HL-60/S4 (cell line): Measurements from ENCODE around the gene SPR.

Experiments used
- in situ Hi-C: fragments of 300-500 bp; cut with MboI; formaldehyde crosslinking; loops from 2 replicates; pipeline ENCODE4 v1.14.3; 2022; ENCODE audit warnings: low sequenced_read_pairs

SPR gene

DNA sequence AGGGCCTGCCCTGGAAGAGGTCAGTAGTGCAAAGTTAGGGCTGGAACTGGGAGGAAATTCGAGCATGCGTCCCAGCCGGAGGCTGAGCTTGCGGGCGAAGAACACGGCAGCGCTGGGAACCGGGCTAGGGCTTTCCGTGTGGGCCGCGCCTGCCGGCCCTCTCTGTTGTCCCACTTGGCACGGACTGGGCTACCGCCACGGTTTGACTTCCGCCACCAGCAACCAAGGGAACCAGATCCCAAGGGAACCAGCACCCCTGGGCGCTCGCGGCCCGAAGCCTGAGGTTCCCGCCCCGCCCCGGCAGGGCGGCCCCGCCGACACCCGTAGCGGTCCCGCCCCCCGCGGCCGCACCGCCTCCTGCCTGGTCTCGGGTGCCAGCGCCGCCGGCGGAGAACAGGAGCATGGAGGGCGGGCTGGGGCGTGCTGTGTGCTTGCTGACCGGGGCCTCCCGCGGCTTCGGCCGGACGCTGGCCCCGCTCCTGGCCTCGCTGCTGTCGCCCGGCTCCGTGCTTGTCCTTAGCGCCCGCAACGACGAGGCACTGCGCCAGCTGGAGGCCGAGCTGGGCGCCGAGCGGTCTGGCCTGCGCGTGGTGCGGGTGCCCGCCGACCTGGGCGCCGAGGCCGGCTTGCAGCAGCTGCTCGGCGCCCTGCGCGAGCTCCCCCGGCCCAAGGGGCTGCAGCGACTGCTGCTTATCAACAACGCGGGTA lies at the start of gene SPR:
Gene SPR (plus strand): TSS at position 377 of the 708 bp plus-strand sequence. CDS start 25 bp downstream, at position 402.
- in situ Hi-C loops: loop anchor here (25.0 kb wide), 1 partner anchor 275 kb away; no protein-coding TSS in a partner anchor

DNA sequence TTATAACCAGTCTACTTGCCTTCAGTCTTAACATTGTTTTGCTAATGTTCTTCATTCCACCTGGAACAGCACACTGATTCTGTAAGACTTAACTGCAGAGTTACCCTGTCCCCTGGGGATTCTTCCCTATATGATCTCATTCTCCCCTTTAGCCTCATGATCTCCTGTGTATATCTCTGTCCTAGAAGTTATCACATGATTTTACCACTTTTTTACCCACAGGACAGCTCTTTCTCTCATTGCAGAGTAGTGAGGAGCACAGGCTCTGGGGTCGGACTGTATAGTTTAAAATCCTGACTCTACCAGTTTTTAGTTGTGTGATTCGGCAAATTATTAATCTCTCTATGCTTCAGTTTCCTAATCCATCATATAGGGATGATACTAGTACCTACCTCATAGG lies 47.1 kb upstream of the SPR start:
- in situ Hi-C loops: no loop called here

DNA sequence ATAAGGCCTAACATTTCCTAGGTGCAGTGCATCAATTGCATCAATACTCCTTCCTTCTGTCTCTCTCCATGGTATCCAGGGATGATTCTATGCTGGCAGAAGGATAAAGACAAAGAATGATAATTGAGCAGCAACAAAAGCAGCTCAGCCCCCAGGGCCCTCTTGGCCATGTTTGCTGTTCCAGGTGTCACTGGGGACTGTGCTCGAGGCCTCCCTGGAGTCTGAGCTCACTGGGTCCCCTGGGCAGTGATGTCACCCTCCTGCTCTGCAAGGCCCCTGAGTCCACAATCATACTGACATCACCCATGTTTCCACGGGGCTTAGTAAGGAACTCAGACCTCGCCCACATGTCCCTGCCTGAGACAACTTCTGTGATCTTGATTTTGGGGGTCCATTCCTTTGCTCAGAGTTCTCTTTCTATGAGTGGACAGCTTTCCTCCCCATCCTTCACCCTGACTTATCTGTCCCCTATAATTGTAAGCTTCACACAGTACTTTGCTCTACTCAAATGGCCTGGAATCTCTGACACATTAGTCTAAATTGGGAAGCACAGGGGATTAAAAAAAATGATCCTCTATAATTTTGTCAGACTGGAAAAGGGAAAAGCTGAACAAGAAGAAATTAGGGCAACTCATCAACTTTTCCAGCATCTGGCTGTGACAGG lies 45.6 kb upstream of the SPR start:
- in situ Hi-C loops: no loop called here

DNA sequence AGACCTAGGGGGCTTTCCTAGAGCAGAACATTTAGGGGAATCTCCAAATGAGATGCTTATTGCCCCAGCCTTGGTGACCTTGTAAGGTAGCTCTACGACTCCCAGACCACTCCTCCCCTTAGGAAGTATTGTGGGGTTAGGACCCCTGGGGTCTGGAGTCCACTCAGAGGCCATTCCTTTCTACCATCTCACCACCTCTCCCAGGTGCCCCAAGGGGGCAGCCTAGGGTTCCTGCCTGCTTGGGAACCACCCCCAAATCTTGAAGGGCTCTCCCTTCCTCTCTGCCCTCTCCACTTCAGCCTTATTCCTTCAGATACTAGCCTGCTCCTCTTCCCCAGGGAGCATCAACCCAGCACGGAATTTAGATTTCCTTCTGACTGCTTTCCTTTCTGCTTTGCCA lies 43.9 kb upstream of the SPR start:
- in situ Hi-C loops: no loop called here

DNA sequence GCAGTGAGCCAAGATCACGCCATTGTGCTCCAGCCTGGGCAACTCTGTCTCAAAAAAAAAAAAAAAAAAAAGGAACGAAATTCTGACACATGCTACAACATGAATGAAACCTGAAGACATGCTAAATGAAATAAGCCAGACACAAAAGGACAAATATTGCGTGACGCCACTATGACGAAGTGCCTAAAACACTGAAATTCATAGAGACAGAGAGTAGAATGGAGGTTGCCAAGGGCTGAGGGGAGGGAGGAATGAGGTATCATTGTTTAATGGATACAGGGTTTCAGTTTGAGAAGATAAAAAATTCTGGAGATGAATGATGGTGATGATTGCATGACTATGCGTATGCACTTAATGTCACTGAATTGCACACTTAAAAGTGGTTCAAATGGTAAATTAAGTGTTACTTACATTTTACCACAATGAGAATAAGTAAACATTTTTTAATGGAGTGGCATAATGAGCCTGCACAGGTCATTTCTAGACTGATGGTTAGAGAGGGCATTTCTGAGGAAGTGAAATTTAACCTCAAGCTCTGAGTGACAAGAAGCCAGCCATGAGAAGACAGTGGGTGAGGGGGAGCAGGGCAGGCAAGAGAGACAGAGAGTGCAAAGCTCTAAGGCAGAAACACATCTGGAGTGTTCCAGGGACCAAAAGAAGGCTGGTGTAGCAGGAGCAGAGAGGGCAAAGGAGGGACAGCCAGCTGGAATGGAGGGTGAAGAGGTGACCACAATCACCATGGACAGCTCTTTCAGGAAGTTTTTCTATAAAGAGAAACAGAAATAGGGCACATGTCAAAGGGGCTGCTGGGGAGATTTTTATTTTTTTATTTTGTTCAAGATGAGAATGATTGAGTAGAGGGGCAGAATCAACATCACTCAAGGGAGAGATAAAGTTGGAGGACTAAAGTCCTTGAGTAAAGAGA lies 40.8 kb upstream of the SPR start:
- in situ Hi-C loops: no loop called here

DNA sequence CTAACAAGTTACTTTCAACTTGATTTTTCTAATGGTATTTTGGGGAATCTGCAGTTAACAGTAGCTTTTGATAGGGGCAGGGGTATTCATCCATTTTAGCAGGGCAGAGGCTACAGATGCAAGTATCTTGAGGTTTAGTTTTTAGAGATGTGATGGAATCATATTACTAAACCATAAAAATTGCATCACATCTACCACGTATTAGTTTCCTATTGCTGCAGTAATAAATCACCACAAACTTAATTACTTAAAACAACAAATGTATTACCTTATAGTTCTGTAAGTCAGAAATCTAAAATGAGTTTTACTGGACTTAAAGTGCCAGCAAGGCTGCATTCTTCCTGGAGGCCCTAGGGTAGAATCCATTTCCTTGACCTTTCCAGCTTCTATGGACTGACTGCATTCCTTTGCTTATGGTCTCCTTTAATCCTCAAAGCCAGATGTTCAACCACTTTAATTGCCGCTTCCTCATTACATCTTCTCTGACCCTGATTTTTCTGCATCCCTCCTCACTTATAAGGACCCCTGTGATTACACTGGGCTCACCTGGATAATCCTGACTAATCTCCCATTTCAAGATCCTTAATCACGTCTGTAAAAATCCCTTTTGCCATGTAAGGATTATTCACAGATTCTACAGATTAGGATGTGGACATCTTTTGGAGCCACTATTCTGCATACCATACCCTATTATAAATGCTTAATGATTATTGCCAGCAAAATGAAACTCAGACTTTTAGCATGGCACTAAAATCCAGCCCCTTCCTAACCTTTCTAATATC lies 39.5 kb upstream of the SPR start:
- in situ Hi-C loops: no loop called here

DNA sequence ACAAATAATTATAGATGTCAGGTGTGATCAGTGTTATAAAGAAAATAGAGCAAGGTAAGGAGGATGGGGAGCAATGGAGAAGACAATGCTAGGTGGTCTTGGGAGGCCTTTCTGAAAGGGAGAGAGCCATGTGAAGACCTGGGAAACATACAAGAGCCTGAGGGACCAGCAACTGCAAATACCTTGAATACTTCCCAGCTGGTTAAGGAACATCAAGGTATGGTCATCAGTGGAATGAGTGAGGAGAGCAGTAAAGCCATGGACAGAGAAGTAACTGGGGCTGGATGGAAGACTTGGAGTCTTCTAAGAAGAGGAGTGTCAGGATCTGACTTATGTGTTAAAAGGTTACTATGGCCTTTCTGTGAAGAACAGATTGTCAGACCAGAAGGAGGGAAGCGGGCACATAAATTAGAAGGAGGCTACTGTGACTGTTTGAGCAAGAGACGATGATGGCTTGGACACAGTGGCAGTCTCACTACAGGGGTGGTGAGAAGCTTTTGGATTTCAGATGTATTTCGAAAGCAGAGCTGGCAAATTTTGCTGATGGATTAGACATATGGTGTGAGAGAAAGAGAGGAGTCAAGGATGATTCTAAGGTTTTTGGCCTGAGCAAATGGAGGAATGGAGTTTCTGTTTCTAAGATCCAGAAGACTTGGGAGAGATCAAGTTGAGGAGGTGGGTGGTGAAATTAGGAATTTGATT lies 38.6 kb upstream of the SPR start:
- in situ Hi-C loops: no loop called here

DNA sequence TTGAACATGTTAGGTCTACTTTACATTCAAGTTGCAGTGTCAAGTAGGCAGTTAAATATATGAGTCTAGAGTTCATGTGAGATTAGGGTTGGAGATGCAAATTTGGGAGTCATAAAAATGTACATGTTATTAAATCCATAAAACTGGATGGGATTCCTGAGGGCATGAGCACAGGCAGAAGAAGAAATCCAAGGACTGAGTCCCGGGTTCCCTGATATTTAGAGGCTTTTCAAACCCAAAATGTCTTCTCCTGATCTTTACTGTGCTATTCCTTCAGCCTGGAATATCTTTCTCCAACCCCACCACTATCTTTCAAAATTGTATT lies 38.1 kb upstream of the SPR start:
- in situ Hi-C loops: no loop called here

DNA sequence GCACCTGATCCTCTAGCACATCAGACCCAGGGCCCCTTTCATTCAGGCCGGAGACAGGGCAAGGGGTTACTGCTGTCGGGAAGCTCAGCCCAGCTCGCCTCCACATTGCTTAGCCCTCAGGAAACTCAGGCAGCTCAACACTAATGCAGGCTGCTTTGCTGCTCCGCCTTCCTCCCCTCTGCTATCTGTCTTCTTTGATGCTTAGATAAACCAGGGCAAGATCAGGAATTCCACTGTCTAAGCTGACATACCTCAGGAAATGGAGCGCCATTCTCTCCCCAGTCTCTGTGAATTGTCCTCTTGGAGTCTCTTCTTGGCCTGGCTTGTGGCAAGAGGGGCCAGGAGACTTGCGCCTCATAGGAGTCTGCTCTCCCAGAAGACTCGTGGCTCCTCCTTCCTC lies 35.9 kb upstream of the SPR start:
- in situ Hi-C loops: no loop called here

DNA sequence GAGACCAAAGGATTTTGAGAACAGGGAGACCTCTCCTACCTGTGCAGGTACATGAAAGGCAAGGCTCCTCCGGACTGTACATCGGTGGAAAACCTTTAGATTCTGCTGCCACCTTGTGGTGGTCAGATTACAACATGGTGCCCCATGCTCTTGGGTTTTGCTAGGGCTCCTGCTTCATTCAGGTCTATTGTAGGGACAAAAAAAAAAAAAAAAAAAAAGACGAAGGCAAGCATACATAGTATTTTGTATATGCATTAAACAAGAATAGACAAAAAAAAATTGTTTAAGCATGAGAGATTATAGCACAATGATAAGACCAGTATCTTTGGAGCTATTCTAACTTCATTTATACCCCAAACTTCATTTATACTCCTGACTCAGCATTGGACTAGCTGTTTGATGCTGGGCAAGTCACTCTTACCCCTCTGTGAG lies 27.4 kb upstream of the SPR start:
- in situ Hi-C loops: no loop called here

DNA sequence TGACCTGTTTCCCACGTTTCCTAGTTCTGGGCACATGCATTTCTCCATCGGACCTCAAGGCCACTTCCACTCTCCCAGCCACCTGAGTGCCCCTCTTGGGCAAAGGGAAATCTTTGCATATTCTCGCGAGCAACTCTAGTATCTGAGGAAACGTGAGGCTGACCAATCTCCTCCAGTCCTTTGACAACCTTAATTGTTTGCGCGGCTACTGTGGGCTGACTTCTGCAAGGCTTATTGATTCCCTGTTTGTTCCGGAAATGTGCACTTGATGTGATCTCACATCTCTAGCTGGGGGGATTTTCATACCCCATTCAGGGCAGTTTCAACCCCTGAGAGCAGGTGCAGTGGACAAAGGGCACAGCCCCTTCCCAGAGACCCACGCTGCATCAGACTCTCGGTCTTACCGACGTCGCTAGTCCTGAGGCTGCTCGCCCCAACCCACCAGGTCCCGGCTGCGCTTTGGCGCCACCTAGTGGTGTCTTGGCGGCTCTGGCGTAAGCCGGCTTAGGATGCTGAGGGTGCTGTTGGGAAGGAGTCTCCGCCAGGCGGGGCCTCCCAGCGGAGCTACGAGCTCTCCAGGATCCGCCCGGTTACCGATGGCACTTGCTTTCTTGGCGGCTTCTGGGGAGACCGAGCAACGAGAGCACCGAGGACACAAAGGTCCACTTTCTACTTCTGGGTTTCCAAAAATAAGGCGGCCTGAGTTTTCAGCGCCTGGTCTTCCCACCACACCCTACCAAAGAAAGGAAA lies 24.8 kb upstream of the SPR start:
- in situ Hi-C loops: no loop called here

DNA sequence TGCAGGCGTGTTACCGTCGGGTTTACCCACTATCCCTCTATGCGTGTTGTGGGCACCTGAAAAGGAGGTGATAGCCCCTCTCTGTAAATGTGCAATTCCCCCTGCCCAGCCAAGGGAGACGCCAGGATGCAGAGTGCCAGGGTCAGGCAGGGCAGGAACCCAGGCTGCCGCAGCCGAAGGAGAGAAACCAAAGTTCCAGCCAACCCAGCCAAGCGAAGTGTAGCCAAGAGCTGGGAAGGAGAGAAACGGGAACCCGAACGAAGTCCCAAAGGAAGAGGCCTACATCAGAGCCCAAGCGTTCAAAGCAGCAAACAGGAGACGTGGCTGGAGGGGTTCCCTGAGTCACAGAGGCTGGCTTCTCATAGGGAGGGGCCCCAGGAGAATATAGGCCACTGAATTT lies 24.2 kb upstream of the SPR start:
- in situ Hi-C loops: no loop called here

DNA sequence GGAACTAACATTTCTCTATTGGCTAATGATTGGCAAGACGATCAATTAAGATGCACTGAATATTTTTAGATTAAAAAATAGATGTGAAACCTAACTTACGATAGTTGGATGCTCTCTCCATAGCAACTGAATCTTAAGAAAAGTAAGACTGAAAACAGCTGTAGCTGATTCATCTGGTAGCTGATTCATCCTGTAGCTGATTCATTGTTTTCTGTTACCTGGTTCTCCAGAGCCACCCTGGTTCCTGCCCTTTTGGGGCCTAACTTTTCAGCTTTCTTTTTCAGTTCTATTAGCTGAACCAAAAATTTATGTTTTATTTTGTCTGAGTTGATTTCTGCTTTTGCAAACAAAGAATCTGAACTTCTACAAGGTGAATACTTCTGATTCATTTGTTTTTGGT lies 22.7 kb upstream of the SPR start:
- in situ Hi-C loops: no loop called here

DNA sequence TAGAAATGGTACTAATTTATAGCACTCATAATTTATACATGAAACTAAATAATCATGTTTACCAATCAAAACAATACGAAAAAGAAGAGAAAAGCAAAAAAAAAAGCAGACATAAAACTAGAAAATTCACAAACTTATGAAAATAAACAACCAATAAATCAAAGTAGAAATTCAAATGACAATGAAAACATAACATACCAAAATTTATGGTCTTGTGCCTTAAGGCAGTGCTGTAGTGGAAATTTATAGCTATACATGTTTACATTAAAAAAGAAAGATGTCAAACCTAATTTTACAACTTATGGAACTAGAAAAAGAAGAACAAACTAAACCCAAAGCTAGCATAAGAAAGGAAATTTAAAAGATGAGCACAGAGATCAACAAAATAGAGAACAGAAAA lies 16.1 kb upstream of the SPR start:
- in situ Hi-C loops: no loop called here

DNA sequence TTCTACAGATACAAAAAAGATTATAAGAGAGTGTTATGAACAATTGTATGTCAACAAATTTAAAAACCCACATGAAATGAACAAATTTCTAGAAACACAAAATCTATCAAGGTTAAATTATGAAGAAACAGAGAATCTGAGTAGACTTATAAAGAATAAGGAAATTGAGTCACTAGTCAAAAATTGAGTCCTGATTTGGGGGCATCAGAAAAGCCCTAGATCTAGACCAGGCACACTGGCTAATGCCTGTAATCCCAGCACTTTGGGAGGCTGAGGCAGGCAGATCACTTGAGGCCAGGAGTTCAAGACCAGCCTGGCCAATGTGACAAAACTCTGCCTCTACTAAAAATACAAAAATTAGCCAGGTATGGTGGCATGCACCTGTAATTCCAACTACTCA lies 15.3 kb upstream of the SPR start:
- in situ Hi-C loops: no loop called here

DNA sequence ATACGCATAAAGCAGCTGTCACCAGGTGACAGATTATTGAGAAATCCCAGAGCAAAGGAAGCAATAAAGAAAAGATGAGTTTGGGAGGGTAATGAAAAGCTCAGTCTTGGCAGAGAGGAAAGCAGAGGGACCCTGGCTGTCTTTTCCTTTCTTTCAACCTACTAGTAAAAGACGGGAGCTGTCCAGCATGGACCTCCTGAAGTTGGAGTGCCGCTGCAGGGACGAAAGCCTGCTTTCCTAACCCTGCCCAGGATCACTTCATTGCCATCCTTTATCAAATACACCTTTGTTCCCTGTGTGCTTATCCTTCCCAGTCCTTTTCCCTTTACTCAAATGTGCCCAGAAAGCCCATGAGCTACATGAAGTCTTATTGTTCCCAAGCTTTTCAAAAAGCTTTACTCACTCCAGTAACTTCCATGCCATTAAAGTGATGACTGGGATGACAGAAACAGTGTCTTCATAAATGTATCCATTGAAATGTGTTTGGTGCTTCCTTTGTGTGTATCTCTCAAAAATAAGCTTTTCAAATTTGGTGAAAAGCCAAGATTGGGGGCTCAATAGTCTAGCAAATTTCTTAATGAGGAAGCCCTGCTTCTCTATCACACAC lies 3.7 kb upstream of the SPR start:
- in situ Hi-C loops: loop anchor here (25.0 kb wide), 1 partner anchor 279 kb away; no protein-coding TSS in a partner anchor

DNA sequence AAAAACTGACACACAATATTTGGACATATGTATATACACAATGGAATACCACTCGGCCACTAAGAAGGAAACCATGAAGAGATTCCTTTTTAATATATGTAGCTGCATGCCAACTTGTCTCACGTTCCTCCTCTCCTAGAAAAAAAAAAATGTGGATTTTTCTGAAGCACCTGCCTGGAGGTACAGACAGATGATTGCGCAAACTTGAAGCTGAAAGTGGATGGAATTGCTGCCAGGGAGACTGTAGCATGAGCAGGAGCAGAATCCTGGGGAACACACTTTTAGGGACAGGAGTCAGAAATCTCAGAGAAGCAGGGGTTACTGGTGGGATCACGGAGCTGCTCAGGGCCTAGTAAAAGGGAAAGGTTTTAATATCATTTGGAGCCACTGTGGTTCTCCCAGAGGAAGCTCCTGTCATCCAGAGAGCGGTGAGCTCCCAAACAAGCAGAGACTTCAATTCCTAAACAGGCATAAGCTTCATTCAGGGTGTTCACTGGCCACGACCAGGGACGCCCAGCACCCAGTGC lies 640 bp upstream of the SPR start:
- in situ Hi-C loops: loop anchor here (25.0 kb wide), 1 partner anchor 276 kb away; no protein-coding TSS in a partner anchor

DNA sequence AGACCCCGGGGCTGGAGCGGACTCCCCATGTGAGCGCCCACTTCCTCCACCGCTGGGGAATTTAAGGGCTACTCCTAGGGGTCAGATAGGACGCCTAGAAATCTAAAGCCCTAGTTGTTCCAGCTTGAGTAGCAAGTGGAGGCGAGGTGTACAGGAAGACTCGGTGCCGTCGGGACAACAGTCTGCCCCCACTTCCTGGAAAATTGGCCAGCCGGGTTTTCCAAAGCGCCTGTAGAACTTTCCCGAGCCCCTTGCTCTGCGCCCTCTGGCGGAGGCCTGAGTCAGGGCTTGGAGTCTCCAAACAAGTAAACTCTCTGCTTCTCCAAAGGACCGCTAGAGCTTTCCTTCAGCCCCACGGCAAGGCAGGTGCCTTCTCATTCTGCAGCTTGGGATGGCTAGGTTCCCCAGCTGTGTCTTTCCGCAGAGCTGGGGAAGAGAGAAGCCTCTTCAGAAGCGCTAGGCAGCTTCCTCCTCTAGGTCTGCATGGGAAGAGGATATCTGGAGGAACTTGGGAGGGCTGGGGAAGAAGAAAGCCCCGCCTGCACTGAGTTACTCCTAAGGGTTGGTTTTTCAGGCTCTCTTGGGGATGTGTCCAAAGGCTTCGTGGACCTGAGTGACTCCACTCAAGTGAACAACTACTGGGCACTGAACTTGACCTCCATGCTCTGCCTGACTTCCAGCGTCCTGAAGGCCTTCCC lies 681 bp downstream of the SPR start:
- in situ Hi-C loops: loop anchor here (25.0 kb wide), 1 partner anchor 274 kb away; no protein-coding TSS in a partner anchor
